ENCODE results near the gene SPEF1.

GRCh38 chr20:3782597-3782996, 1.3 kb upstream of the SPEF1 start:
- TF ChIP-seq CTCF (IDR thresholded peaks at IDR 0.05) (no peak), POLR2A (IDR thresholded peaks at IDR 0.05) (no peak), POLR2AphosphoS5 (IDR thresholded peaks at IDR 0.05) (no peak)
